GM19025 (cell line): ENCODE measurements around the gene CRHR1.
"Not testable (repeated sequence)": the region's sequence is repeated elsewhere in the genome, so short reads cannot be mapped to it uniquely, and the experiment has no call there.

Source experiments
- ATAC-seq: cut with Tn5 transposase; IDR thresholded peaks from one replicate; pipeline ENCODE4 v1.9.1; 2021; ENCODE audit warnings: mild to moderate bottlenecking, low read depth, moderate library complexity; ENCODE audit not compliant: unreplicated experiment

The CRHR1 gene

DNA sequence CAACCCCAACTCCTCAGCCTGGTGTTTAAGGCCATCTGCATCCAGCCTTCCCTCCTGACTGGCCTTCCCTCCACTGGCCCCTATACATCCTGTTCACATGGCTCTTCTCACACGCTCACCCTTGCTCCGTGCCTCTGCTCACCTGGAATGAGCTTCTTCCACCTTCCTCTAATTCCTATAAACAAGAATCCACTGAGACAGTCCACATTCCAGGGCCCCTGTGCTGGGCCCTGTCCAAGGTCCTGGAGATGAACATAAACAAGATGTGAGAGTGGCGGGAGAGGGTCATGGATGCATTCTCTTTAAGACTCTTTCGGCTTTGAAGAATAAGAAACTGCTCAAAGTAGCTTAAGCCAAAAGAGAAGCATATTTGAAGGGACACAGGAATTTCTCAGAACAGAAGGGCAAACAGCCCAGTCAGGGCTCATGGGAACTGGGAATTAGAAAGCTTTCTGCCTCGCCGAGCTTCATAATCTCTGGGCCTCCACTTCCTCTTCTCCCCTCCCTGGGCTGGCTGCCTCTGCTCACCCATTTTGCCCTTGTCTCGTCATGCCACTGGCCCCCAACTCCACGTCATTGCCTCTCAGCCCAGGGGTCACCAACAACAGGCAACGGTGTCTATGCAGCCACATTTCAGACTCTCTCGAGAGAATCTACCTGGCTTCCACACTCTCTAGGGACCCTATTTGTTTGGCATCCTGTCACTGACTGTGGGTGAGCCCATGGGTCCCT is 74.0 kb downstream of the CRHR1 start:
- no peak for ATAC-seq

DNA sequence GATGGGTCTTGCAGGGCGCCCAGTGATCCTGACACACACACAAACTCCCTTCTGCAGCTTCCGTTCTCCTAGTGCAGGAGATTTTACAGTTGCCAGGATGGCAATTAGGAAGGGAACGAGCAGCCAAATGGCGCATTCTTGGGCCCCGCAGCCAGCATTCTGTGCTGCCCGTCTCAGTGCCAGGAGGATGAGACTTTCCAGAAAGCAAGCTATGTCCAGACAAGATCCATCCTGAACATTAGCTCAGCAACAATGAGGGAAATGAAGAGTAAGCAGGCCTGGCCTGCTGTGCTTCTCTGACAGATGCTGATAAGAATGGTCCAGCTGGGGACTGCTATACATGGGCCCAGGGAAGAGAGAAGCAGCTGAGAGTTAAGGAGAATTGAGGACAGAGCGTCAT is 77.0 kb downstream of the CRHR1 start:
- ATAC-seq: no peak

DNA sequence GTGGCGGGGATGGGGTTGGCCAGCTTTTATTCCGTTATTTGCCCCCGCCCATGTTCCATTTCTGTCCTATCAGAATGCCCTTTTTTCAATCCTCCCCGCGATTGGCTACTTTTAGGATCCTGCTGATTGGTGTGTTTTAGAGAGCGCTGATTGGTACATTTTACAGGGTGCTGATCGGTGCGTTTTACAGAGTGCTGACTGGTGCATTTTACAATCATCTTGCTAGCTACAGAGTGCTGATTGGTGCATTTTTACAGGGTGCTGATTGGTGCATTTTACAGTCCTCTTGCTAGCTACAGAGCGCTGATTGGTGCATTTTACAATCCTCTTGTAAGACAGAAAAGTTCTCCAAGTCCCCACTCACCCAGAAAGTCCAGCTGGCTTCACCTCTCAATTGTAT is 78.0 kb downstream of the CRHR1 start:
- not testable (repeated sequence) for ATAC-seq

DNA sequence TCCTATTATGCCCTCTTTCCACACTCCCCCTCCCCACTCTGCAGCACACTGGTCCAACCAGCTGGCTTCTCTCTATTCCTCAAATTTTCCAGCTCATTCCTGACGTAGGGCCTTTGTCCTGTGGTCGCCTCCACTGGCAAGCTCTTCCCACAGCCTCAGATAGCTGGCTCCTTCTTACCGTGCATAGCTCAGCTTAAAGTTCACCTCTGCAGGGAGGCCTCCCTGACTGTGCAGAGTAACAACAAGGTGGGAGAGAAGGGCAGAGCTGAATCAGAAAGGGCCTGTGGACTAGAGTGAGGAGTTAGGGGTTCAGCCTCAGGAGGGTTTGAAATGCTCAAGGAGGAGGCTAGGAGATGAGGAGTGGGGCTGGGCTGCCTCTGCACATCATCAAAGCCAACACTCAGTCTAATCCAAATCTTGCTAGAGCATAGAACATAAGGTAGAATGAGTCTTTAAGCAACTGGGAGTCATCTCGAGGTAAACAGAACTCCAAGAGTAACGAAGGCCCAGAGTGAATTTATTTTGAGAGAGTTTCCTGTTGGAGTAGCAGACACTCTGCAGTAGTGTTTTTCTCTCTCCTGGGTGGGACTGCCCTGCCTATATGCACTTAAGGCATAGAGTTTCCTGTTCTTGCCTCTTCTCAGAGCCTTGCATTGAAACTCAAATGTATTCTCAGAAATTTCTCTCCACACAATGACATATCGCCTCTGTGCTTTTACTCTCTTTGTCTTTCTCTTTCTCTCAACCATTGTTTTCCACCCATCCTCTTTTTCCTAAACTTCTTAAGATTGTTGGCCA is 79.9 kb downstream of the CRHR1 start:
- ATAC-seq: no peak

DNA sequence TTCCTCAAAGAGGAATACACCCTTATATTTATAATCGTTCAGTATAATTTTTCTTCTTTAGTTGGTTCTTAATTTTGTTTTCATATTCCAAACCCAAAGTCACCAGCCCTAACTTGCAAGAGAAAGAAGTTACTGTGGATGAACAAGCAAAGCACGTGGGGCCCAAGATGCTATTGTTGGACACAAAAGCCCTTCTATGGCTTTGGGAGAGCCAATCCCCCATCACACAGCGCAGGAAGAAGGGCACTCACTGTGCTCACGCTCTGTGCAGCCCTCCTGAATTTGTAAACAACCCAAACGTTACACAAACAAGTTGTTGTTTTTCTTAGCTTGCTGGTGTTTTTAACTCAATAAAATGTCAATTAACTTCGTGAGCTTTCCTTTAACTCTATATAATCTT is 83.1 kb downstream of the CRHR1 start:
- no peak for ATAC-seq

DNA sequence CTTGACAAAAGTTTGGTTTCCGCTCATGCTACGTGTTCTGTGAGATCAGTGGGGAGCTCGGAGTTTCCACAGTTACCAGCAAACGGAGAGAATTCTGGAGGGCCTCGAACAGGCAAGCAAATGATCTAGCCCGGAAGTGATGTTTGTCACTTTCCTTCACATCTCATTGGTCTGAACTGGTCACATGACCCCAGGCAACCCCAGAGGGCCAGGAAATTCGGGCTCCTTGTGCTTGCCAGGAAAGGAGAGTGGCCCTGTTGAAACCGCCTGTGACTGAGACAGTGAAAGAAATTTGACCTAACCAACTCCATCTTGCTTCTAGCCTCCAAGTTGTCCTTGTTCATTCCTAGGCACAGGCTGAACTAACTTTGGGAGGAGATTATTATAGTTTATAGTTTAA is 83.6 kb downstream of the CRHR1 start:
- no peak for ATAC-seq

DNA sequence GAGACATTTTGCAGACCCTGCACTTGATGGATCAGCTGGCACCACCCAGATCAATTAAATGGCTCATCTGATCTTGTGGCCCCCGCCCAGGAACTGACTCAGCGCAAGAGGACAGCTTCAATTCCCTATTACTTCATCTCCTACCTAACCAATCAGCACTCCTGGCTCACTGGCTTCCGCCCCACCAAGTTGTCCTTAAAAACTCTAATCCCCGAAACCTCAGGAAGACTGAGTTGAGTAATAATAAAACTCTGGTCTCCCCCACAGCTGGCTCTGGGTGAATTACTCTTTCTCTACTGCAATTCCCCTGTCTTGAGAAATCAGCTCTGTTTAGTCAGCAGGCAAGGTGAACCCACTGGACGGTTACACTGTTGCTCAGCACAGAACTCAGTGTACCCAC is 84.2 kb downstream of the CRHR1 start:
- no peak for ATAC-seq

DNA sequence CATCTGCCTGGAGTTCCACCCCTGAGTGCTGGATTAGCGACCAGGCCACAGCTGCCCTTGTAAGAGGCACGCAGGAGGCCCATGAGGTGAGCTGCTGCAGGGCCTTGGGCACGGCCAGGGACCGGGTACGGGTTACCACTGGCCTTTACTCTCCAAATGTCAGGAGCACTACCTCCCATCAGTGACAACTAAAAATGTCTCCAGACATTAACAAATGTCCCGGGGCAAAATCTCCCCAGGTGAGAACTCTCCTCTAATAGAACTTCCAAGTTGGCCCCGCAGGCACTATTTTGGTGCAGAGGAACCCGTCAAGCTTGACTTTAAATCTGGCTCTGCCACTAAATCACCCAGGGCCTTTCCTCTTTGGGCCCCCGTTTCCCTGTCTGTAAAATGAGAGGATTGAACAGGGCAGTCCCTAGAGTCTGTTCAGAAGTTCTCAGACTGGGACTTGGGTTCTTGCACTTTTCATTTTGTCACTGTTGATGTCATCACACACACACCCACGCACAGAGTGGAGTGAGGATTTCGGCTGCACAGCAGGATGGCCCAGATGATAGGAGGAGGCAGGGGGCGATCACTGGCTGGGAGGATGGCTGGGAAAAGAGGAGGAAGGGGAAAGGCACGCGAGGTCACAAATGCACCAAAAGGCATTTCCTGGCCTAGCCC is 85.7 kb downstream of the CRHR1 start:
- ATAC-seq: no peak

DNA sequence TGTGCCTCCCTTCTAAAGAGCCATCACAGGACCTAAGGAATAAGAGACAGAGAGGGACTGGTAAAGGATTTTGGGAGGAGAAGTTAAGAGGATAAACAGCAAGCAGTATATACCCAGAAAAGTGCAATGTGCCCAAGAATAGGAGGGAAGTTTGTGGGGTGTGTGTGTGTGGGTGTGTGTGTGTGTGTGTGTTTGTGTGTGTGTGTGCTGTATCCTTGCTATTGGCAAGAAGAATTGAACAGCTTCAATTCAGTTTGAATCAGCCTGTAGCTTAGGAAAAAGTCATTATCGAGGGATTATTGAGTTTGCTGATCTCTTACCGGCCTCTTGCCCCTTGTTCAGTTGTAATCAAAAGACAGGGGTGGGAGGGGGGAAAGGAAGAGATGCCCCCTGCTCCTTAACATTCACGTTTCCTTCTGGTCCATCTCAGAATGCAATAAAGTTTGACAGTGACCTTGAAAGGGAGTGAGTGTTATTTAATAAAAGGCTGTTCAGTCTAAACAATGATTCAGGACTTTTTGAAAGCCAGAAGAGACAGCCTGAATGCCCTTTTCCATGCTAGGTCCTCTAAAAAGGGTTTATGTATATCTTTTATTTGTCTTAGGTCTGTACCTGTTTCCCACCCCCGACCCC is 86.3 kb downstream of the CRHR1 start:
- no peak for ATAC-seq

DNA sequence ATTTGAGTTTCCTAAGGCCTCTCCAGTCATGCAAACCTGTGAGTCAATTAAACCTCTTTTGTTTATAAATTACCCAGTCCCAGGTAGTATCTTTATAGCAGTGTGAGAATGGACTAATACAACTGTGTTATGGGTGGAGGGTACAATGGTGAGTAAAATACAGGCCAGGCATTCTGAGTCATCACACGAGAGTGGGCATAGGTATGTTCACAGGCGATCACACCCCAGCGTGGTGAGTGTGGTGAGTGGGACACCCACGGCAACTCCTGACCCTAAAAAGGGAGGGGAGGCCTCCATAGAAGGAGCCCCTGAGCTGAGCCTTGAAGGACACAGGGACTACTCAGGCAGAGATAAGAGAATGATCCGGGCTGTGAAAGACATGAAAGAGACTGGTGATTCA is 87.6 kb downstream of the CRHR1 start:
- ATAC-seq: no peak

DNA sequence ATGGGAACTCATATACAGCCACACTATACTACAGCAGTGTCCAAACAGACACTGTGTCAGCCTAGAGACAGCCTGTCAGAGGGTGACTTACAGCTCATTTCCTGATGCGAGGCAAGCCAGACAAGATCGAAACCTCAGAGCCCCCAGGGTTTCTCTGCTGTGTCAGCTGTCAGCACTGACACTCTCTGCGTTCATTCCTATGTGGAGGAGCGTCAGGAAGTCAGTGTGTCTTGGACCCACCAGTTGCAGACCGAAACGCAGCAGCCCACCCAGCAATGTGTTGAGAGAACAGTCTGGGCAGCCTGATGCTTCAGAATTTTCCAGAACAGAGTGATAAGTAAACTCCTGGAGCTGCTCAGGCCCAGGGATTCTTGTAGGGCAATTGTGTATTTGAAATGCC is 89.6 kb downstream of the CRHR1 start:
- no peak for ATAC-seq

DNA sequence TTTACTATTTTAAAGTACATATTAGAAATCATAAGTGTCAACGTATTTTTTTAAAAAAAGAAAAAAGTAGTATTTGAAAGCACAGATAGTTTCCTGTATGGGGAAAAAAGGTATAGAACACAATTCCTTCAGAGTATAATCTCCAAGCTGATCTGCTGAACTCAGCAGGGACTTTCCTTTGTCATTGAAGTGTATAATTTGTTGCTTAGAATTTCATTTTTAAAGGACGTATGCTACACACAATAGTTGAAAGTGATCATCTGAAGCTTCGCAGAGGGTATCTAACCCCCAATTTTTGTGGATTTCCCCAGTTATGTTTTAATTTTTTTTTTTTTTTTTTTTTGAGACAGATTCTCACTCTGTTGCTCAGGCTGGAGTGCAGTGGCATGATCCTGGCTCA is 90.0 kb downstream of the CRHR1 start:
- ATAC-seq: no peak

DNA sequence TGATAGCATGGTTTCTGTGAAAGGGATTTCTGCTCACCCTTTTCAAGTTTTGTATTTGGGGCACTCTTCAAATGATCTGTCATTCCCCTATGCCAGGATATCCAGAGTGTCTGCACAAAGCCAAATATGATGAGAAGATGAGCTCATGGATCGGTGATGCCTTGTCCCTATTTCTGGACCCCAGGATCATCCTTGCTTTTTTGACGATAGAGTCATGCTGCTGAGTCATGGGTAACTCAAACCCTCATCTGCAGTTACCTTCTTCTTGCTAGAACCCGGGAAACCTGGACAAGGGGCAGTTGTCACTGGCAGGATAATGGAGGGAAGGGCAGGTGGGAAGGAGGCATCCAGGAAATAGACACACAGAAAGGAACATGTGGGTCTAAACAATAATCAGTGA is 92.4 kb downstream of the CRHR1 start:
- ATAC-seq: no peak

DNA sequence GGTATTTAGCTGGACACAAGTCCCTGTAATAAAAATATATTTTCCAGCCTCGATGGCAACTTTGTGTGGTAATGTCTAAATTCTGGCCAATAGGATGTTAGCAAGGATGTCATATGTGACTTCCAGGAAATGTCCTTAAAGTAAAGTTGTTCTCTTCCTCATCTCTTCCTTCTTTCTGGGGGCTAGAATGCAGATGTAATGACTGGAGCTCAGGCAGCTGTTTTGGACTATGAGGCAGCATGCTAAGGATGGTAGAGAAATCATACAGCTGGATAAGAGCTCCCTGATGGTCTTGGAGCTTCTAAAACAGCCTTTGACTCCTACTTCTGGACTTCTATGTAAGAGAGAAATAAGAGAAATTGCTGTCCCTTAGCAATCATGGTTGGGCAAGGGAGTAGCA is 93.3 kb downstream of the CRHR1 start:
- ATAC-seq: no peak

DNA sequence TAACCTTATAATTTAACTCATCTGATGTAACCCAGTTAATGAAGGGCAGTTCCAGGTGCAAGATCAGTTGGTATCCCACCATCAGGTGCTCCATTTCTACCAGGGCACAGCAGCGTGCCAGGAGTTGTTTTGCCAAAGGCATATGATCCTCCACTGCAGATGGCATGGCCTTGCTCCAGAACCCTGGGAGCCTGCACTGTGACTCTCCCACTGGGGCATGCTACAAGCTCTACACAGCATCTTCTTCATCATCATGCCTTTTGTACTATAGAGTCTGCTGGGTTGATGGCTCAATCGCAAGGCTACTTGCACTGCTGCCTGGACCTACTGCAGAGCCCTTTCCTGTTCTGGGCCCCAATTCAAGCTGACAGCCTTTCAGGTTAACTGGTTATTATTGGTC is 98.9 kb downstream of the CRHR1 start:
- no peak for ATAC-seq
